NCI-H146 treated with DMSO at 0.1 percent for 48 hours (cell line): ENCODE results near the gene ADAM22.
"Not testable (repeated sequence)": the region's sequence is repeated elsewhere in the genome, so short reads cannot be mapped to it uniquely, and the experiment has no call there.

Experiments used
- DNase-seq: peaks from one replicate; lab custom pipeline; 2025; ENCODE audit not compliant: unreplicated experiment; lab: John Stamatoyannopoulos, UW

Gene ADAM22

GRCh38 chr7:87933953-87934698, at the start of gene ADAM22:
ADAM22 (plus strand) TSS chr7:87934251; CDS start chr7:87934466, 215 bp downstream.
- peak; percentile 85 for DNase-seq

- no peak for DNase-seq
Measured at GRCh38 chr7:87885018-87885417, 49.0 kb upstream of the ADAM22 start.

GRCh38 chr7:87886875-87887274, 47.2 kb upstream of the ADAM22 start:
- DNase-seq = peak; percentile 24

- DNase-seq = no peak
Measured at GRCh38 chr7:87895363-87895762, 38.7 kb upstream of the ADAM22 start.

- no peak for DNase-seq
Measured at GRCh38 chr7:87899255-87899654, 34.8 kb upstream of the ADAM22 start.

GRCh38 chr7:87907136-87907906, 26.7 kb upstream of the ADAM22 start:
- DNase-seq = not testable (repeated sequence)

- not testable (repeated sequence) for DNase-seq
Measured at GRCh38 chr7:87908814-87909213, 25.2 kb upstream of the ADAM22 start.

GRCh38 chr7:87912121-87912520, 21.9 kb upstream of the ADAM22 start:
- no peak for DNase-seq

- DNase-seq = no peak
Measured at GRCh38 chr7:87918740-87919139, 15.3 kb upstream of the ADAM22 start.

GRCh38 chr7:87919875-87920274, 14.2 kb upstream of the ADAM22 start:
- no peak for DNase-seq

GRCh38 chr7:87920578-87920977, 13.5 kb upstream of the ADAM22 start:
- no peak for DNase-seq

GRCh38 chr7:87922759-87923395, 11.2 kb upstream of the ADAM22 start:
- peak; percentile 11 for DNase-seq

GRCh38 chr7:87926581-87927461, 7.2 kb upstream of the ADAM22 start:
- DNase-seq = no peak

- DNase-seq = no peak
Measured at GRCh38 chr7:87933605-87933952, 472 bp upstream of the ADAM22 start.

- peak; percentile 57 for DNase-seq
Measured at GRCh38 chr7:87934699-87935383, 790 bp downstream of the ADAM22 start.

- DNase-seq = peak; percentile 6
Measured at GRCh38 chr7:87935384-87935706, 1.3 kb downstream of the ADAM22 start.

- DNase-seq = no peak
Measured at GRCh38 chr7:87941138-87941537, 7.1 kb downstream of the ADAM22 start.

- no peak for DNase-seq
Measured at GRCh38 chr7:87944547-87944946, 10.5 kb downstream of the ADAM22 start.

- DNase-seq = not testable (repeated sequence)
Measured at GRCh38 chr7:87945926-87946325, 11.9 kb downstream of the ADAM22 start.

- no peak for DNase-seq
Measured at GRCh38 chr7:87948371-87948770, 14.3 kb downstream of the ADAM22 start.
